Fibroblast of skin of left biceps (primary cell): Measurements from ENCODE around the gene TDRD6.
"Not testable (repeated sequence)": the region's sequence is repeated elsewhere in the genome, so short reads cannot be mapped to it uniquely, and the experiment has no call there.

Source experiments
- DNase-seq, 2 experiments: peaks; one replicate each; pipeline ENCODE4 v3.0.0-alpha.2; 2013; ENCODE audit warnings: low read depth in 2 of 2

The TDRD6 gene

GRCh38 chr6:46687619-46688097, at the start of gene TDRD6:
Gene TDRD6 (plus strand): TSS chr6:46687885. CDS start chr6:46688129, 244 bp downstream.
- no peak for DNase-seq

GRCh38 chr6:46637933-46638332, 49.8 kb upstream of the TDRD6 start:
- no peak for DNase-seq

- no peak for DNase-seq
These were observed 49.0 kb upstream of the TDRD6 start for GRCh38 chr6:46638650-46639049.

GRCh38 chr6:46642928-46643751, 44.5 kb upstream of the TDRD6 start:
- DNase-seq: no peak

- DNase-seq: no peak
These were observed 42.4 kb upstream of the TDRD6 start for GRCh38 chr6:46645265-46645664.

GRCh38 chr6:46648108-46648507, 39.6 kb upstream of the TDRD6 start:
- not testable (repeated sequence) for DNase-seq

- DNase-seq: no peak
These were observed 38.7 kb upstream of the TDRD6 start for GRCh38 chr6:46648869-46649492.

GRCh38 chr6:46651006-46651405, 36.7 kb upstream of the TDRD6 start:
- no peak for DNase-seq

GRCh38 chr6:46651816-46652215, 35.9 kb upstream of the TDRD6 start:
- DNase-seq: no peak

GRCh38 chr6:46652232-46652602, 35.5 kb upstream of the TDRD6 start:
- DNase-seq: no peak

GRCh38 chr6:46652603-46653438, 34.9 kb upstream of the TDRD6 start, which contains the start of the genes CYP39A1 and SLC25A27:
Gene CYP39A1 (minus strand): TSS chr6:46652818. CDS start chr6:46652582, 236 bp downstream.
Gene SLC25A27 (plus strand): TSS chr6:46652975. CDS start chr6:46653193, 218 bp downstream.
- DNase-seq: peak; percentile 13 to 32

- DNase-seq: no peak
These were observed 34.1 kb upstream of the TDRD6 start for GRCh38 chr6:46653439-46654195.

- no peak for DNase-seq
These were observed 31.9 kb upstream of the TDRD6 start for GRCh38 chr6:46655803-46656202.

GRCh38 chr6:46657642-46658041, 30.0 kb upstream of the TDRD6 start:
- no peak for DNase-seq

GRCh38 chr6:46661483-46661882, 26.2 kb upstream of the TDRD6 start:
- no peak for DNase-seq

- no peak for DNase-seq
These were observed 20.3 kb upstream of the TDRD6 start for GRCh38 chr6:46667377-46667776.

GRCh38 chr6:46674410-46674809, 13.3 kb upstream of the TDRD6 start:
- no peak for DNase-seq

GRCh38 chr6:46676604-46677313, 10.9 kb upstream of the TDRD6 start:
- DNase-seq: no peak

- DNase-seq: no peak
These were observed 10.4 kb upstream of the TDRD6 start for GRCh38 chr6:46677314-46677654.

- DNase-seq: peak in 1 of 2 experiments; percentile 1
These were observed 2.9 kb upstream of the TDRD6 start for GRCh38 chr6:46684771-46685170.
